Kidney (tissue), 14 donors: ENCODE results near the gene QPRT. TPM values are rescaled to one million over a fixed set of nuclear protein-coding genes. Genes with fewer than 3 reads are reported as not detected.

Source experiments
- DNase-seq, 5 donors: peaks; one replicate each; pipeline ENCODE4 v3.0.0-alpha.2; 2013 to 2020
- FAIRE-seq: peaks from 2 replicates; lab custom pipeline; 2012; peaks lifted over from hg19 to GRCh38; lab: Jason Lieb, UNC
- H3K27ac ChIP-seq, 2 donors: one replicate each; pipeline ENCODE4 v1.7.0; 2013; ENCODE audit warnings: low read depth in 2 of 2, low read length in 2 of 2, inconsistent platforms in 1 of 2
- H3K27me3 ChIP-seq: one replicate; pipeline ENCODE4 v1.7.1; 2013; ENCODE audit warnings: low read length, inconsistent platforms; ENCODE audit not compliant: control insufficient read depth, insufficient read depth
- H3K36me3 ChIP-seq, 3 donors: one replicate each; pipeline versions ENCODE4 v1.7.0 to v1.7.1; 2013; ENCODE audit warnings: low read length in 3 of 3, control low read depth in 1 of 3, inconsistent platforms in 1 of 3; ENCODE audit not compliant: insufficient read depth in 3 of 3, control insufficient read depth in 2 of 3
- H3K4me1 ChIP-seq, 3 donors: one replicate each; pipeline versions ENCODE4 v1.7.0 to v1.7.1; 2013; ENCODE audit warnings: low read length in 3 of 3, inconsistent platforms in 1 of 3, low read depth in 1 of 3; ENCODE audit not compliant: control insufficient read depth in 2 of 3, insufficient read depth in 2 of 3
- H3K4me3 ChIP-seq, 3 donors: one replicate each; pipeline versions ENCODE4 v1.7.0 to v1.8.1; 2013; ENCODE audit warnings: low read length in 3 of 3, control low read depth in 1 of 3, inconsistent platforms in 1 of 3
- H3K9ac ChIP-seq, 3 donors: one replicate each; pipeline versions ENCODE4 v1.7.0 to v1.7.1; 2013; ENCODE audit warnings: low read length in 3 of 3, control low read depth in 1 of 3, inconsistent platforms in 1 of 3
- H3K9me3 ChIP-seq, 3 donors: one replicate each; pipeline versions ENCODE4 v1.7.0 to v1.7.1; 2013; ENCODE audit warnings: low read length in 3 of 3, control low read depth in 1 of 3, inconsistent platforms in 1 of 3; ENCODE audit not compliant: control insufficient read depth in 2 of 3, insufficient read depth in 1 of 3
- intact Hi-C: fragments of 100-400 bp; cut with DNase I; formaldehyde crosslinking; loops from one replicate; pipeline ENCODE4 v1.11.1; 2022
- polyA plus RNA-seq: library from polyadenylated mRNA; stranded (reverse); fragments of 350-450 nt; fragmentation: Illumina TruSeq; extraction: RNeasy Lipid Tissue Mini Kit (QIAGEN cat#74804); gene quantifications from one replicate; pipeline ENCODE4 v1.2.3, GENCODE V29; 2014; ENCODE audit warnings: low read depth, low replicate concordance; ENCODE audit not compliant: insufficient read depth
- total RNA-seq: library from RNA; stranded (reverse); fragmentation: NEBNext Ultra II Directional; extraction: Animal tissue kit (Norgen Biotek cat#: 25700); gene quantifications from one replicate; pipeline ENCODE4 v1.2.1, GENCODE V29; 2021
- TF ChIP-seq, protein P1 (sequence below): IDR thresholded peaks from 3 replicates; pipeline ENCODE4 v1.5.1; 2012; ENCODE audit warnings: mild to moderate bottlenecking, moderate library complexity, borderline replicate concordance; ENCODE audit not compliant: insufficient read depth; ENCODE audit errors: extremely low read depth
- donor health status: control.
- donor health status: control.
- donor health status: control.
- donor health status: control.
- donor health status: control.
- donor health status: DM: yes; HTN: yes; CAD: no.
- donor health status: Normal renal cell carcinoma (clear cell type).

QPRT gene
- total and polyA plus RNA-seq, 2 donors from 2014 or later, result 13.9 to 168 TPM

DNA sequence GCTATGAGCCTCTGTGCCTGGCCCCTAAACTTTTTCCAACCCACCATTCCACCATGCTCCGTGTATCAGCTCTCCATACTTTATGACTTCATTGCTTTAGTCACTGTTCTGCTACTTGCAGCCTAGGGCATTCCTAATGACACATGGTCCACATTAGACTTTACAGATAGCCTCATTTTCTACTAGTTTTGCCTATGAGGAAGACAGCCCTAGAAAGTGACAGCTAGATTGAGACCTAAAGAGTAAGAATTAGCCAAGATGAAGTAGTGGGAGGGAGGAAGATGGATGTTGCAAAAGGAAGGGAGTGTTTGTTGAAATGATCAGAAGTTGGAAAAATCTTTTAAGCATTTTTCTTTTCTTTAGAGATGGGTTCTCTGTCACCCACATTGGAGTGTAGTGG is 55.8 kb downstream of the QPRT start:
- no peak for DNase-seq
- no peak for FAIRE-seq
- intact Hi-C loops, result no loop called here

DNA sequence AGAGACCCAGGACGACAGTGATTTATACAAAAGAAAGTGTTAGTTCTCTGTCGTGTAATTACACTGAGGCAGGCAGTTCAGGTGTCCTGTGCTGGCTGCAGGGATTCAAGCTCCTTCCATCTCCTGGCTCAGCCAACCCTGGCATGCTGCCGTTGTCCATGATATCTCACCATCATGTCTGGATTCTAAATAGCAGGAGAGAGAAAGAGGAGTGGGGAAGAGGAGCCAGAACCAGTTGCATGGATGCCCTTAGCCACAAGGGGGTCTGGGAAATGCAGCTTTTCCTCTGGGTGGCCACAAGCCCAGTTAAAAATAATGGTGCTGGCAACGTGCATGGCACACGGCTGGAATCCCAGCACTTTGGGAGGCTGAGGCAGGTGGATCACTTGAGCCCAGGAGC is 57.1 kb downstream of the QPRT start:
- no peak overlapping the region for H3K4me3 ChIP-seq
- TF ChIP-seq, protein P1, sequence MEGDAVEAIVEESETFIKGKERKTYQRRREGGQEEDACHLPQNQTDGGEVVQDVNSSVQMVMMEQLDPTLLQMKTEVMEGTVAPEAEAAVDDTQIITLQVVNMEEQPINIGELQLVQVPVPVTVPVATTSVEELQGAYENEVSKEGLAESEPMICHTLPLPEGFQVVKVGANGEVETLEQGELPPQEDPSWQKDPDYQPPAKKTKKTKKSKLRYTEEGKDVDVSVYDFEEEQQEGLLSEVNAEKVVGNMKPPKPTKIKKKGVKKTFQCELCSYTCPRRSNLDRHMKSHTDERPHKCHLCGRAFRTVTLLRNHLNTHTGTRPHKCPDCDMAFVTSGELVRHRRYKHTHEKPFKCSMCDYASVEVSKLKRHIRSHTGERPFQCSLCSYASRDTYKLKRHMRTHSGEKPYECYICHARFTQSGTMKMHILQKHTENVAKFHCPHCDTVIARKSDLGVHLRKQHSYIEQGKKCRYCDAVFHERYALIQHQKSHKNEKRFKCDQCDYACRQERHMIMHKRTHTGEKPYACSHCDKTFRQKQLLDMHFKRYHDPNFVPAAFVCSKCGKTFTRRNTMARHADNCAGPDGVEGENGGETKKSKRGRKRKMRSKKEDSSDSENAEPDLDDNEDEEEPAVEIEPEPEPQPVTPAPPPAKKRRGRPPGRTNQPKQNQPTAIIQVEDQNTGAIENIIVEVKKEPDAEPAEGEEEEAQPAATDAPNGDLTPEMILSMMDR, result no peak
- no peak overlapping the region for H3K9ac ChIP-seq
- no peaks in the 10 kb centered on the region for H3K27me3 ChIP-seq
- FAIRE-seq (no peak), DNase-seq (peak in 1 of 5 donors; percentile 13)
- peaks cover 0 to 2% (median 0%) of the 10 kb centered on the region in 3 donors for H3K9me3 ChIP-seq
- H3K4me1 ChIP-seq, result no peaks in the 10 kb centered on the region
- H3K27ac ChIP-seq, result no peak overlapping the region
- intact Hi-C loops, result no loop called here
- H3K36me3 ChIP-seq, result no peaks in the 10 kb centered on the region

More for the DNA sequence above, 55.8 kb downstream of the QPRT start:
- no peak overlapping the region for H3K4me3 ChIP-seq
- peaks cover 0 to 2% (median 0%) of the 10 kb centered on the region in 3 donors for H3K9me3 ChIP-seq
- H3K27me3 ChIP-seq, result no peaks in the 10 kb centered on the region
- no peaks in the 10 kb centered on the region for H3K36me3 ChIP-seq
- no peak overlapping the region for H3K9ac ChIP-seq
- H3K4me1 ChIP-seq, result no peaks in the 10 kb centered on the region
- H3K27ac ChIP-seq, result no peak overlapping the region
- TF ChIP-seq, protein P1, result no peak

DNA sequence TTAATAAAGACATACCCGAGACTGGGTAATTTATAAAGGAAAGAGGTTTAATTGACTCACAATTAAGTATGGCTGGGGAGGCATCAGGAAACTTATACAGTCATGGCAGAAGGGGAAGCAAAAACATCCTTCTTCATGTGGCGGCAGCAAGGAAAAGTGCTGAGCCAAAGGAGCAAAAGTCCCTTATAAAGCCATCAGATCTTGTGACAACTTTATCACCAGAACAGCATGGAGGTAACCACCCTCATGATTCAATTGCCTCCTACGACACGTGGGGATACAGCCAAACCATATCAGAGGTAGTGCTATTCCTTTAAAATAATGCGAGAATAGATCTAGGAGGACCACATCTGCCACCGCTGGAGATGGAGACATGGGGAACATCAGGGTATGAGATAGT is 57.8 kb downstream of the QPRT start:
- DNase-seq (no peak), FAIRE-seq (no peak)
- no peaks in the 10 kb centered on the region for H3K4me1 ChIP-seq
- H3K27me3 ChIP-seq, result no peaks in the 10 kb centered on the region
- intact Hi-C loops, result no loop called here
- no peak overlapping the region for H3K27ac ChIP-seq
- peaks cover 0 to 2% (median 0%) of the 10 kb centered on the region in 3 donors for H3K9me3 ChIP-seq
- TF ChIP-seq, protein P1, result no peak
- no peak overlapping the region for H3K4me3 ChIP-seq
- no peak overlapping the region for H3K9ac ChIP-seq
- H3K36me3 ChIP-seq, result no peaks in the 10 kb centered on the region

DNA sequence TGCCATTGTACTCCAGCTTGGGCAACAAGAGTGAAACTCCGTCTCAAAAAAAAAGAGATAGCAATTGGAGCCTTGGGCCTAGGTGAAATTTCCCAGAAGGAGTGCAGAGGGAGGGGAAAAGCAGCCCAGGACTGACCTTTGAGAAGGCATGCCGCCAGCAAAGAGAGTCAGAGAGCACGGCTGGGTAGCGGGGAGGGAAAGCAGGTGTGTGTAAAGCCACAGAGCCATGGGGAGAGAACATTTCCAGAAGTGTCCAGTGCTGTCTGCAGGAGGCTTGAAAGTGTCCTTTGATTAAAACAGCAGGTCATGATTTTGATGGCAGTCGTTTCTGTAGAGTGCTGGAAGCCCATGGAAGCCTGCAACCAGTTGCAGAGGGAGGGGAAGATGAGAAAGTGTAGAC is 58.7 kb downstream of the QPRT start:
- Histone ChIP-seq H3K9ac (no peak overlapping the region), H3K27ac (no peak overlapping the region), H3K27me3 (no peaks in the 10 kb centered on the region), H3K4me1 (no peaks in the 10 kb centered on the region), H3K4me3 (no peak overlapping the region), H3K36me3 (no peaks in the 10 kb centered on the region), H3K9me3 (peaks cover 0 to 2% (median 0%) of the 10 kb centered on the region in 3 donors)
- TF ChIP-seq, protein P1, result no peak
- DNase-seq, result no peak
- FAIRE-seq, result no peak
- intact Hi-C loops, result no loop called here
